NB4 (cell line): ENCODE data around the gene MICAL3.

Experiments
- DNase-seq: peaks from one replicate; pipeline ENCODE4 v3.0.0; 2010; ENCODE audit warnings: low read depth
- H3K4me3 ChIP-seq: one replicate; pipeline ENCODE4 v1.5.1; 2011; ENCODE audit warnings: mild to moderate bottlenecking, low read depth, low read length, moderate library complexity
- CTCF ChIP-seq: IDR thresholded peaks from one replicate; pipeline ENCODE4 v1.5.1; 2012; ENCODE audit warnings: low read depth, low read length
- MAX ChIP-seq: IDR thresholded peaks from 2 replicates; pipeline ENCODE4 v1.6.1; 2011; ENCODE audit warnings: low read depth, low read length
- MYC ChIP-seq: IDR thresholded peaks from 2 replicates; pipeline ENCODE4 v1.6.1; 2011; ENCODE audit warnings: low read depth, low read length
- POLR2A ChIP-seq: IDR thresholded peaks from 2 replicates; pipeline ENCODE4 v1.6.1; 2011; ENCODE audit warnings: mild to moderate bottlenecking; ENCODE audit not compliant: insufficient read length; ENCODE audit errors: extremely low read depth

Gene MICAL3

GRCh38 chr22:17958166-17958565, 66.2 kb downstream of the MICAL3 start:
- no peak for DNase-seq
- TF ChIP-seq MYC, result no peak
- TF ChIP-seq CTCF, result no peak
- TF ChIP-seq POLR2A, result no peak
- TF ChIP-seq MAX, result no peak
- no peak overlapping the region for H3K4me3 ChIP-seq

GRCh38 chr22:17957693-17958092, 66.7 kb downstream of the MICAL3 start:
- no peak overlapping the region for H3K4me3 ChIP-seq
- TF ChIP-seq MYC, result no peak
- DNase-seq, result no peak

- DNase-seq, result no peak
- no peak overlapping the region for H3K4me3 ChIP-seq
- TF ChIP-seq CTCF (no peak), MAX (no peak), MYC (no peak), POLR2A (no peak)
These were observed 67.2 kb downstream of the MICAL3 start for GRCh38 chr22:17957204-17957603.

GRCh38 chr22:17956630-17957029, 67.7 kb downstream of the MICAL3 start:
- DNase-seq, result no peak
- no peak overlapping the region for H3K4me3 ChIP-seq
- no peak for TF ChIP-seq MYC
- TF ChIP-seq POLR2A, result no peak
- TF ChIP-seq CTCF, result no peak
- no peak for TF ChIP-seq MAX

- DNase-seq, result no peak
- no peak for TF ChIP-seq POLR2A
- TF ChIP-seq CTCF, result no peak
- TF ChIP-seq MAX, result no peak
- TF ChIP-seq MYC, result no peak
- no peak overlapping the region for H3K4me3 ChIP-seq
These were observed 68.6 kb downstream of the MICAL3 start for GRCh38 chr22:17955590-17956379.

- no peak for DNase-seq
- TF ChIP-seq CTCF (no peak), POLR2A (no peak)
- no peak overlapping the region for H3K4me3 ChIP-seq
These were observed 69.3 kb downstream of the MICAL3 start for GRCh38 chr22:17954860-17955587.
